ENCODE results near the gene IQCM.

Gene IQCM

GRCh38 chr4:149711593-149712365 lies 103.9 kb downstream of the IQCM start:
- DNase-seq (ENCODE audit: low read depth, low spot score): no peak

GRCh38 chr4:149709640-149710039 lies 106.0 kb downstream of the IQCM start:
- no peak for DNase-seq (ENCODE audit: low read depth, low spot score)

- DNase-seq (ENCODE audit: low read depth, low spot score): no peak
Measured at GRCh38 chr4:149708513-149709130, 107.0 kb downstream of the IQCM start.

- no peak for DNase-seq (ENCODE audit: low read depth, low spot score)
Measured at GRCh38 chr4:149707862-149708261, 107.8 kb downstream of the IQCM start.

- DNase-seq (ENCODE audit: low read depth, low spot score): no peak
Measured at GRCh38 chr4:149706942-149707341, 108.7 kb downstream of the IQCM start.

GRCh38 chr4:149702414-149703293 lies 113.0 kb downstream of the IQCM start:
- no peak for DNase-seq (ENCODE audit: low read depth, low spot score)

GRCh38 chr4:149701435-149702156 lies 114.0 kb downstream of the IQCM start:
- no peak for DNase-seq (ENCODE audit: low read depth, low spot score)

- DNase-seq (ENCODE audit: low read depth, low spot score): no peak
Measured at GRCh38 chr4:149700272-149700671, 115.4 kb downstream of the IQCM start.

- DNase-seq (ENCODE audit: low read depth, low spot score): no peak
Measured at GRCh38 chr4:149699642-149700041, 116.0 kb downstream of the IQCM start.

GRCh38 chr4:149690726-149691125 lies 124.9 kb downstream of the IQCM start:
- DNase-seq (ENCODE audit: low read depth, low spot score): no peak

- no peak for DNase-seq (ENCODE audit: low read depth, low spot score)
Measured at GRCh38 chr4:149684516-149684915, 131.1 kb downstream of the IQCM start.

GRCh38 chr4:149676076-149676475 lies 139.6 kb downstream of the IQCM start:
- DNase-seq (ENCODE audit: low read depth, low spot score): no peak

- DNase-seq (ENCODE audit: low read depth, low spot score): no peak
Measured at GRCh38 chr4:149645790-149646189, 169.9 kb downstream of the IQCM start.

- DNase-seq (ENCODE audit: low read depth, low spot score): no peak
Measured at GRCh38 chr4:149638073-149638472, 177.6 kb downstream of the IQCM start.

GRCh38 chr4:149634368-149634767 lies 181.3 kb downstream of the IQCM start:
- no peak for DNase-seq (ENCODE audit: low read depth, low spot score)

GRCh38 chr4:149631629-149632028 lies 184.0 kb downstream of the IQCM start:
- no peak for DNase-seq (ENCODE audit: low read depth, low spot score)

GRCh38 chr4:149630064-149630463 lies 185.6 kb downstream of the IQCM start:
- no peak for DNase-seq (ENCODE audit: low read depth, low spot score)

GRCh38 chr4:149605601-149606378 lies 209.9 kb downstream of the IQCM start:
- no peak for DNase-seq (ENCODE audit: low read depth, low spot score)

- DNase-seq (ENCODE audit: low read depth, low spot score): no peak
Measured at GRCh38 chr4:149604827-149605226, 210.8 kb downstream of the IQCM start.

- DNase-seq (ENCODE audit: low read depth, low spot score): no peak
Measured at GRCh38 chr4:149595500-149595899, 220.1 kb downstream of the IQCM start.

GRCh38 chr4:149589826-149590225 lies 225.8 kb downstream of the IQCM start:
- DNase-seq (ENCODE audit: low read depth, low spot score): no peak

All from ELF-1 (cell line).